HepG2 (cell line): ENCODE measurements around the gene COLEC12.

Experiments used
- ATF7-NPFF ChIP-seq: sonication (generic); formaldehyde crosslinking; IDR thresholded peaks from 2 replicates; pipeline ENCODE4 v1.8.1; 2023; ENCODE audit warnings: mild to moderate bottlenecking, low read depth, missing genetic modification reagents, moderate library complexity
- CAMTA2 ChIP-seq: sonication (generic); formaldehyde crosslinking; IDR thresholded peaks from 2 replicates; pipeline ENCODE4 v1.4.0; 2020; ENCODE audit warnings: mild to moderate bottlenecking, missing genetic modification reagents, borderline replicate concordance
- CREB1 ChIP-seq, 2 experiments: fragments of 450-650 bp in 1 of 2; IDR thresholded peaks; 2 replicates each; pipeline ENCODE4 v1.6.1; 2016 to 2017; ENCODE audit warnings: control low read depth in 1 of 2, mild to moderate bottlenecking in 1 of 2, missing compliant biosample characterization in 1 of 2, missing genetic modification characterization in 1 of 2
- EZH2 ChIP-seq: conservative IDR thresholded peaks from 2 replicates; pipeline ENCODE4 v1.6.1; 2012; ENCODE audit warnings: mild to moderate bottlenecking, low read depth, low read length, moderate library complexity
- JUNB ChIP-seq: sonication (generic); formaldehyde crosslinking; IDR thresholded peaks from 2 replicates; pipeline ENCODE4 v1.8.0; 2022; ENCODE audit warnings: missing genetic modification reagents, mild to moderate bottlenecking, borderline replicate concordance
- PHF8 ChIP-seq: sonication (generic); formaldehyde crosslinking; IDR thresholded peaks from 2 replicates; pipeline ENCODE4 v1.5.0; 2020; ENCODE audit warnings: missing genetic modification reagents
- POLR2A ChIP-seq, 2 experiments: IDR thresholded peaks; 2 replicates each; pipeline ENCODE4 v1.6.1; 2011; ENCODE audit warnings: low read depth in 2 of 2, low read length in 2 of 2, mild to moderate bottlenecking in 1 of 2, moderate library complexity in 1 of 2; ENCODE audit not compliant: insufficient read depth in 1 of 2
- ZBTB7A ChIP-seq: sonication (generic); formaldehyde crosslinking; IDR thresholded peaks from 2 replicates; pipeline ENCODE4 v1.8.0; 2022; ENCODE audit warnings: mild to moderate bottlenecking, missing genetic modification reagents
- TF ChIP-seq, protein P1 (sequence below): sonication (generic); formaldehyde crosslinking; IDR thresholded peaks from 2 replicates; pipeline ENCODE4 v1.5.0; 2020; ENCODE audit warnings: mild to moderate bottlenecking, missing genetic modification reagents, moderate library complexity
- TF ChIP-seq, protein P2 (sequence below): sonication (generic); formaldehyde crosslinking; IDR thresholded peaks from 2 replicates; pipeline ENCODE4 v1.5.0; 2020; ENCODE audit warnings: mild to moderate bottlenecking, low read depth, missing genetic modification reagents, borderline replicate concordance
- TF ChIP-seq, protein P3 (sequence below): conservative IDR thresholded peaks from 2 replicates; pipeline ENCODE4 v1.6.1; 2018; ENCODE audit warnings: missing genetic modification reagents
- TF ChIP-seq, protein P4 (sequence below): sonication (generic); formaldehyde crosslinking; IDR thresholded peaks from 2 replicates; pipeline ENCODE4 v1.9.0; 2022; ENCODE audit warnings: low read depth, missing genetic modification reagents

DNA sequence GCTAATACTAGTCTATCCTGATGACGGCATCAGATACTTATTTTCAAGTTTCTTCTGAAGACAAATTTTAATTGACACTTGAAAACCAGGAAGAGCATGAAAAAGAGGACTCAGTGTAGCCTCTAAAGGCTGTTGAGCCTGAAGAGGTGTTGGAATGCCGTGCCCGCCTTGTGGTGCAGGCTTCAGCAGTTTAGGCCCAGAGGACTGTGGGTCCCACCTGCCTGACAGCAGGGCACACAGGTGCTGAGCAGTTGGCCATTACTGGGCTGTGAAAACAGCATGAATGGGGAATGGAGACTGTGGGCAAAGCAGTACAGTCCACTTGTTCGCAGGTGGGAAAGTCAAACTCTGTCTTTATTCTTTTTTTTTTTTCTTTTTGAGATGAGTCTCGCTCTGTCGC, 182.9 kb downstream of the COLEC12 start:
- TF ChIP-seq ATF7-NPFF (CRISPR knock-in tag) (no peak), ZBTB7A (CRISPR knock-in tag) (no peak), CAMTA2 (no peak), CREB1 (IDR thresholded peaks at IDR 0.05) (no peak), CREB1 (CRISPR knock-in tag; IDR thresholded peaks at IDR 0.05) (no peak), POLR2A (IDR thresholded peaks at IDR 0.05; ENCODE audit: insufficient read depth in 1 of 2, low read depth in 2 of 2, low read length in 2 of 2) (no peak), EZH2 (no peak), JUNB (CRISPR knock-in tag) (no peak), PHF8 (no peak)
- TF ChIP-seq, protein P1, sequence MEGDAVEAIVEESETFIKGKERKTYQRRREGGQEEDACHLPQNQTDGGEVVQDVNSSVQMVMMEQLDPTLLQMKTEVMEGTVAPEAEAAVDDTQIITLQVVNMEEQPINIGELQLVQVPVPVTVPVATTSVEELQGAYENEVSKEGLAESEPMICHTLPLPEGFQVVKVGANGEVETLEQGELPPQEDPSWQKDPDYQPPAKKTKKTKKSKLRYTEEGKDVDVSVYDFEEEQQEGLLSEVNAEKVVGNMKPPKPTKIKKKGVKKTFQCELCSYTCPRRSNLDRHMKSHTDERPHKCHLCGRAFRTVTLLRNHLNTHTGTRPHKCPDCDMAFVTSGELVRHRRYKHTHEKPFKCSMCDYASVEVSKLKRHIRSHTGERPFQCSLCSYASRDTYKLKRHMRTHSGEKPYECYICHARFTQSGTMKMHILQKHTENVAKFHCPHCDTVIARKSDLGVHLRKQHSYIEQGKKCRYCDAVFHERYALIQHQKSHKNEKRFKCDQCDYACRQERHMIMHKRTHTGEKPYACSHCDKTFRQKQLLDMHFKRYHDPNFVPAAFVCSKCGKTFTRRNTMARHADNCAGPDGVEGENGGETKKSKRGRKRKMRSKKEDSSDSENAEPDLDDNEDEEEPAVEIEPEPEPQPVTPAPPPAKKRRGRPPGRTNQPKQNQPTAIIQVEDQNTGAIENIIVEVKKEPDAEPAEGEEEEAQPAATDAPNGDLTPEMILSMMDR (CRISPR knock-in tag), result no peak
- TF ChIP-seq, protein P2, sequence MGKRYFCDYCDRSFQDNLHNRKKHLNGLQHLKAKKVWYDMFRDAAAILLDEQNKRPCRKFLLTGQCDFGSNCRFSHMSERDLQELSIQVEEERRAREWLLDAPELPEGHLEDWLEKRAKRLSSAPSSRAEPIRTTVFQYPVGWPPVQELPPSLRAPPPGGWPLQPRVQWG, result no peak
- TF ChIP-seq, protein P3, sequence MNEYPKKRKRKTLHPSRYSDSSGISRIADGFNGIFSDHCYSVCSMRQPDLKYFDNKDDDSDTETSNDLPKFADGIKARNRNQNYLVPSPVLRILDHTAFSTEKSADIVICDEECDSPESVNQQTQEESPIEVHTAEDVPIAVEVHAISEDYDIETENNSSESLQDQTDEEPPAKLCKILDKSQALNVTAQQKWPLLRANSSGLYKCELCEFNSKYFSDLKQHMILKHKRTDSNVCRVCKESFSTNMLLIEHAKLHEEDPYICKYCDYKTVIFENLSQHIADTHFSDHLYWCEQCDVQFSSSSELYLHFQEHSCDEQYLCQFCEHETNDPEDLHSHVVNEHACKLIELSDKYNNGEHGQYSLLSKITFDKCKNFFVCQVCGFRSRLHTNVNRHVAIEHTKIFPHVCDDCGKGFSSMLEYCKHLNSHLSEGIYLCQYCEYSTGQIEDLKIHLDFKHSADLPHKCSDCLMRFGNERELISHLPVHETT (CRISPR knock-in tag), result no peak
- TF ChIP-seq, protein P4, sequence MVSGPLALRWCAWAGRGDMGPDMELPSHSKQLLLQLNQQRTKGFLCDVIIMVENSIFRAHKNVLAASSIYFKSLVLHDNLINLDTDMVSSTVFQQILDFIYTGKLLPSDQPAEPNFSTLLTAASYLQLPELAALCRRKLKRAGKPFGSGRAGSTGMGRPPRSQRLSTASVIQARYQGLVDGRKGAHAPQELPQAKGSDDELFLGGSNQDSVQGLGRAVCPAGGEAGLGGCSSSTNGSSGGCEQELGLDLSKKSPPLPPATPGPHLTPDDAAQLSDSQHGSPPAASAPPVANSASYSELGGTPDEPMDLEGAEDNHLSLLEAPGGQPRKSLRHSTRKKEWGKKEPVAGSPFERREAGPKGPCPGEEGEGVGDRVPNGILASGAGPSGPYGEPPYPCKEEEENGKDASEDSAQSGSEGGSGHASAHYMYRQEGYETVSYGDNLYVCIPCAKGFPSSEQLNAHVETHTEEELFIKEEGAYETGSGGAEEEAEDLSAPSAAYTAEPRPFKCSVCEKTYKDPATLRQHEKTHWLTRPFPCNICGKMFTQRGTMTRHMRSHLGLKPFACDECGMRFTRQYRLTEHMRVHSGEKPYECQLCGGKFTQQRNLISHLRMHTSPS (CRISPR knock-in tag), result no peak
